Glomerular endothelial cell (primary cell): ENCODE measurements around the gene NUFIP2. TPM values are rescaled to one million over a fixed set of nuclear protein-coding genes. Genes with fewer than 3 reads are reported as not detected.

Experiments
- DNase-seq: peaks from one replicate; pipeline ENCODE4 v3.0.0-alpha.2; 2011; ENCODE audit warnings: low read depth, low spot score; ENCODE audit errors: extremely low read depth
- total RNA-seq: library from RNA; depleted of rRNA; stranded (reverse); fragments of >200 nt; gene quantifications from 2 replicates; pipeline ENCODE4 v1.2.3, GENCODE V29; 2015

The NUFIP2 gene
- total RNA-seq, 1 donor from 2014 or later: 37.9 TPM

DNA sequence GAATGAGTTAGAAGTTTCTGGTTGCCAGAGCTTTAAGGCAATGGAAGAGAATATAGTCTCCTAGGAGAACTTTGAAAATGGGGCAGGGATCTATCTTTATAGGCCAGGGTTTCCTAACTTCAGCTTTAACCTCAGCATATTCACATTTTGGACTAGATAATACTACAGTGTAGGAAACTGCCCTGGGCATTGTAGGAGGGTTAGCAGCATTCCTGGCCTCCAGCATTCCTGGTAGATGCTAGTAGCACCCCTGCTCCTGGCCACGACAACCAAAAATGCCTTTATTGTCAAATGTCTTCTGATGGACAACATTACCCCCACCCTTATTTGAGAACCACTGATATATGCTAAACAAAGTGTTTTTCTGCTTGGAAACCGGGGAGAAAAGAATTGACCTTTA lies 86.0 kb downstream of the NUFIP2 start:
- DNase-seq: no peak

Other genes starting within 250 kb of the NUFIP2 start
- gene MYO18A, start 113.8 kb downstream of the NUFIP2 start, total RNA-seq: 19.9 and 29.9 TPM in 2 replicates
- not detected in 2 replicates for gene CRYBA1, start 47.3 kb downstream of the NUFIP2 start, total RNA-seq
- gene TAOK1, start 96.2 kb upstream of the NUFIP2 start, total RNA-seq: 48.8 and 60.1 TPM in 2 replicates